Measurements from ENCODE around the gene LSM2. TPM values are rescaled to one million over a fixed set of nuclear protein-coding genes. Genes with fewer than 3 reads are reported as not detected.

Gene LSM2
- total RNA-seq, 4 donors from 2014 or later = 37.1 to 119 (median 58.7) TPM

DNA sequence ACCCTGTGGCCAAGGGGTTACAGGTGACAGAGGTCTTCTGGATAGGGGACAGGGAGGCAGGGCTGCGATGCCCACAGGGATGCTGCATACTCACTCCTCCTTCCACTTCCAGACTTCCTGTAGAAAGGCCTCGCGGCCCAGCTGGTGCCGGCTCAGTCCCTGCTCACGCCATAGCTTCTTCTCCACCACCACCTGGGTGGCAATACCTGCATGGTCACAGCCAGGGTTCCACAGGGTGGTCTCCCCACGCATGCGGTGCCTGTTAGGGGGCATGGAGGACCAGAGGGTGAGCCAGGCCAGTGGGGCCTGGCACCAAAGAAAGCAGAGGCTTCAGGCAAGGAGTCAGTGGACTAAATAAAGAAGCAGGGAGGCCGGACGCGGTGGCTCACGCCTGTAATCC lies 21.3 kb downstream of the LSM2 start:
- no peaks in the 10 kb centered on the region for H3K36me3 ChIP-seq
- H3K4me1 ChIP-seq = no peaks in the 10 kb centered on the region
- H3K27ac ChIP-seq = no peak overlapping the region
- intact Hi-C loops (cut with DNase I; ENCODE audit: low total_unique reads) = no loop called here
- TF ChIP-seq CTCF (IDR thresholded peaks at IDR 0.05) = no peak
- TF ChIP-seq POLR2A (IDR thresholded peaks at IDR 0.05) = no peak
- DNase-seq = no peak
- H3K4me3 ChIP-seq = no peak overlapping the region
- no peaks in the 10 kb centered on the region for H3K27me3 ChIP-seq
- H3K9me3 ChIP-seq = no peaks in the 10 kb centered on the region

GRCh38 chr6:31784098-31784925 lies 22.5 kb downstream of the LSM2 start:
- DNase-seq = no peak
- Histone ChIP-seq H3K4me1 (no peaks in the 10 kb centered on the region), H3K27ac (no peak overlapping the region), H3K4me3 (no peak overlapping the region), H3K27me3 (no peaks in the 10 kb centered on the region), H3K9me3 (no peaks in the 10 kb centered on the region), H3K36me3 (no peaks in the 10 kb centered on the region)
- TF ChIP-seq POLR2A (IDR thresholded peaks at IDR 0.05) = no peak
- intact Hi-C loops (cut with DNase I; ENCODE audit: low total_unique reads) = no loop called here

- no peaks in the 10 kb centered on the region for H3K4me1 ChIP-seq
- TF ChIP-seq POLR2A (IDR thresholded peaks at IDR 0.05) (no peak), CTCF (IDR thresholded peaks at IDR 0.05) (no peak)
- no peak overlapping the region for H3K4me3 ChIP-seq
- no peaks in the 10 kb centered on the region for H3K36me3 ChIP-seq
- H3K27me3 ChIP-seq = no peaks in the 10 kb centered on the region
- intact Hi-C loops (cut with DNase I; ENCODE audit: low total_unique reads) = no loop called here
- H3K27ac ChIP-seq = no peak overlapping the region
- DNase-seq = no peak
- H3K9me3 ChIP-seq = no peaks in the 10 kb centered on the region
Measured at GRCh38 chr6:31782126-31782855, 24.5 kb downstream of the LSM2 start.

- H3K4me3 ChIP-seq = no peak overlapping the region
- no peaks in the 10 kb centered on the region for H3K36me3 ChIP-seq
- peaks cover 5 to 7% of the 10 kb centered on the region in 2 donors for H3K4me1 ChIP-seq
- no peaks in the 10 kb centered on the region for H3K27me3 ChIP-seq
- no peak overlapping the region for H3K27ac ChIP-seq
- no peaks in the 10 kb centered on the region for H3K9me3 ChIP-seq
- DNase-seq = no peak
- intact Hi-C loops (cut with DNase I; ENCODE audit: low total_unique reads) = no loop called here
- no peak for TF ChIP-seq POLR2A (IDR thresholded peaks at IDR 0.05)
Measured at GRCh38 chr6:31781244-31782125, 25.3 kb downstream of the LSM2 start.

- Histone ChIP-seq H3K4me3 (no peak overlapping the region), H3K4me1 (peaks cover 5 to 8% of the 10 kb centered on the region in 2 donors), H3K36me3 (no peaks in the 10 kb centered on the region), H3K27ac (no peak overlapping the region), H3K9me3 (no peaks in the 10 kb centered on the region), H3K27me3 (no peaks in the 10 kb centered on the region)
- no peak for TF ChIP-seq POLR2A (IDR thresholded peaks at IDR 0.05)
- no peak for TF ChIP-seq CTCF (IDR thresholded peaks at IDR 0.05)
- intact Hi-C loops (cut with DNase I; ENCODE audit: low total_unique reads) = no loop called here
- DNase-seq = no peak
Measured at GRCh38 chr6:31780507-31781243, 26.1 kb downstream of the LSM2 start.
